Fibroblast of pulmonary artery (primary cell): ENCODE results near the gene ZNF202.

Experiments
- DNase-seq: peaks from one replicate; pipeline ENCODE4 v3.0.0-alpha.2; 2010; ENCODE audit warnings: low read depth
- H3K4me3 ChIP-seq: replicated peaks from 2 replicates; pipeline ENCODE4 v1.5.1; 2011; ENCODE audit warnings: low read depth, mild to moderate bottlenecking, control low read depth, low read length, moderate library complexity
- TF ChIP-seq, protein P1 (sequence below): IDR thresholded peaks from 2 replicates; pipeline ENCODE4 v1.5.1; 2011; ENCODE audit warnings: mild to moderate bottlenecking, control low read depth, low read length, inconsistent platforms; ENCODE audit errors: missing control alignments

Gene ZNF202

GRCh38 chr11:123681030-123681429 is 60.4 kb downstream of the ZNF202 start:
- TF ChIP-seq, protein P1, sequence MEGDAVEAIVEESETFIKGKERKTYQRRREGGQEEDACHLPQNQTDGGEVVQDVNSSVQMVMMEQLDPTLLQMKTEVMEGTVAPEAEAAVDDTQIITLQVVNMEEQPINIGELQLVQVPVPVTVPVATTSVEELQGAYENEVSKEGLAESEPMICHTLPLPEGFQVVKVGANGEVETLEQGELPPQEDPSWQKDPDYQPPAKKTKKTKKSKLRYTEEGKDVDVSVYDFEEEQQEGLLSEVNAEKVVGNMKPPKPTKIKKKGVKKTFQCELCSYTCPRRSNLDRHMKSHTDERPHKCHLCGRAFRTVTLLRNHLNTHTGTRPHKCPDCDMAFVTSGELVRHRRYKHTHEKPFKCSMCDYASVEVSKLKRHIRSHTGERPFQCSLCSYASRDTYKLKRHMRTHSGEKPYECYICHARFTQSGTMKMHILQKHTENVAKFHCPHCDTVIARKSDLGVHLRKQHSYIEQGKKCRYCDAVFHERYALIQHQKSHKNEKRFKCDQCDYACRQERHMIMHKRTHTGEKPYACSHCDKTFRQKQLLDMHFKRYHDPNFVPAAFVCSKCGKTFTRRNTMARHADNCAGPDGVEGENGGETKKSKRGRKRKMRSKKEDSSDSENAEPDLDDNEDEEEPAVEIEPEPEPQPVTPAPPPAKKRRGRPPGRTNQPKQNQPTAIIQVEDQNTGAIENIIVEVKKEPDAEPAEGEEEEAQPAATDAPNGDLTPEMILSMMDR, result no peak

GRCh38 chr11:123678246-123678645 is 63.2 kb downstream of the ZNF202 start:
- no peak overlapping the region for H3K4me3 ChIP-seq

More at GRCh38 chr11:123681030-123681429, 60.4 kb downstream of the ZNF202 start:
- H3K4me3 ChIP-seq, result no peak overlapping the region
- DNase-seq, result no peak

GRCh38 chr11:123677510-123677909 is 64.0 kb downstream of the ZNF202 start:
- DNase-seq, result no peak
- TF ChIP-seq, protein P1, result no peak
- no peak overlapping the region for H3K4me3 ChIP-seq

More at GRCh38 chr11:123678246-123678645, 63.2 kb downstream of the ZNF202 start:
- DNase-seq, result no peak
- TF ChIP-seq, protein P1, result no peak

GRCh38 chr11:123674297-123674696 is 67.2 kb downstream of the ZNF202 start:
- no peak for DNase-seq
- TF ChIP-seq, protein P1, result no peak
- H3K4me3 ChIP-seq, result no peak overlapping the region
